Liver (tissue), 3 donors: Measurements from ENCODE around the gene BCL2L13.

Experiments
- FOXA1 ChIP-seq: IDR thresholded peaks from 2 replicates; pipeline ENCODE4 v1.6.1; 2016; ENCODE audit warnings: antibody characterized with exemption
- GABPA ChIP-seq, 2 donors: IDR thresholded peaks in 1 of 2; conservative IDR thresholded peaks in 1 of 2; 2 replicates each; pipeline ENCODE4 v1.6.1; 2016; ENCODE audit warnings: antibody characterized with exemption in 2 of 2, mild to moderate bottlenecking in 1 of 2, moderate library complexity in 1 of 2
- HNF4A ChIP-seq, 2 donors: conservative IDR thresholded peaks; 2 replicates each; pipeline ENCODE4 v1.6.1; 2016; ENCODE audit warnings: antibody characterized with exemption in 2 of 2, mild to moderate bottlenecking in 2 of 2
- JUND ChIP-seq, 2 donors: IDR thresholded peaks; 2 replicates each; pipeline ENCODE4 v1.6.1; 2016; ENCODE audit warnings: antibody characterized with exemption in 2 of 2
- NR2F2 ChIP-seq: IDR thresholded peaks from 2 replicates; pipeline ENCODE4 v1.6.1; 2016; ENCODE audit warnings: antibody characterized with exemption
- RAD21 ChIP-seq, 2 donors: IDR thresholded peaks; 2 replicates each; pipeline ENCODE4 v1.6.1; 2016; ENCODE audit warnings: antibody characterized with exemption in 2 of 2, mild to moderate bottlenecking in 2 of 2
- SP1 ChIP-seq: IDR thresholded peaks from 2 replicates; pipeline ENCODE4 v1.6.1; 2018; ENCODE audit warnings: antibody characterized with exemption, mild to moderate bottlenecking
- TAF1 ChIP-seq: conservative IDR thresholded peaks from 2 replicates; pipeline ENCODE4 v1.6.1; 2016; ENCODE audit warnings: antibody characterized with exemption, mild to moderate bottlenecking
- YY1 ChIP-seq: IDR thresholded peaks from 2 replicates; pipeline ENCODE4 v1.6.1; 2016; ENCODE audit warnings: antibody characterized with exemption, mild to moderate bottlenecking
- TF ChIP-seq, protein P1 (sequence below): fragments of 150-350 bp; IDR thresholded peaks from 2 replicates; pipeline ENCODE4 v1.5.1; 2017; ENCODE audit warnings: improper control_type of control experiment, low read depth, low read length; ENCODE audit not compliant: missing input control
- TF ChIP-seq, protein P2 (sequence below): IDR thresholded peaks from 2 replicates; pipeline ENCODE4 v1.6.1; 2016; ENCODE audit warnings: antibody characterized with exemption
- TF ChIP-seq, protein P3 (sequence below): IDR thresholded peaks from 2 replicates; pipeline ENCODE4 v1.6.1; 2016; ENCODE audit warnings: antibody characterized with exemption, mild to moderate bottlenecking
- TF ChIP-seq, protein P4 (sequence below): IDR thresholded peaks from 2 replicates; pipeline ENCODE4 v1.6.1; 2016; ENCODE audit warnings: antibody characterized with exemption
- donor health status: healthy.
- donor health status: healthy.

DNA sequence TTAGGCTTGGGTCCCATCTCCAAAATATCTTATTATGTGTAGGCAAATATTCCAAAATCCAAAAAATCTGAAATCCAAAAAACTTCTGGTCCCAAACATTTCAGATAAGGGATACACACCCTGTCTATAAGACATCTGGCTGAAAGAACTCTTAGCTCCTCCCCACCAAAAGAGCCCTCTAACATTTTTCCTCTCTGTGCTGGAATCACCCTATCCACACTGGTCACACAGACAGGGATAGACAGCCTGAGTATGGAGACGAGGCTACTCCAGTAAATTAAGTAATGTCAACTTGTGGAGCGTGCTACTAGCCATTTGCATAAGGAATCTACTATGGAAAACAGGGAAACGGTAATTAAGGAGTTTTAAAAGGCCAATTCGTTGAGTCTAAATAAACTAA, 34.9 kb upstream of the BCL2L13 start:
- TF ChIP-seq NR2F2 (no peak), GABPA (IDR thresholded peaks at IDR 0.05 in 1 of 2, conservative IDR thresholded peaks at IDR 0.05 in 1 of 2) (no peak), JUND (IDR thresholded peaks at IDR 0.05) (no peak), RAD21 (IDR thresholded peaks at IDR 0.05) (no peak), FOXA1 (no peak), HNF4A (conservative IDR thresholded peaks at IDR 0.05) (no peak), YY1 (no peak), SP1 (no peak), TAF1 (no peak)
- TF ChIP-seq, protein P1, sequence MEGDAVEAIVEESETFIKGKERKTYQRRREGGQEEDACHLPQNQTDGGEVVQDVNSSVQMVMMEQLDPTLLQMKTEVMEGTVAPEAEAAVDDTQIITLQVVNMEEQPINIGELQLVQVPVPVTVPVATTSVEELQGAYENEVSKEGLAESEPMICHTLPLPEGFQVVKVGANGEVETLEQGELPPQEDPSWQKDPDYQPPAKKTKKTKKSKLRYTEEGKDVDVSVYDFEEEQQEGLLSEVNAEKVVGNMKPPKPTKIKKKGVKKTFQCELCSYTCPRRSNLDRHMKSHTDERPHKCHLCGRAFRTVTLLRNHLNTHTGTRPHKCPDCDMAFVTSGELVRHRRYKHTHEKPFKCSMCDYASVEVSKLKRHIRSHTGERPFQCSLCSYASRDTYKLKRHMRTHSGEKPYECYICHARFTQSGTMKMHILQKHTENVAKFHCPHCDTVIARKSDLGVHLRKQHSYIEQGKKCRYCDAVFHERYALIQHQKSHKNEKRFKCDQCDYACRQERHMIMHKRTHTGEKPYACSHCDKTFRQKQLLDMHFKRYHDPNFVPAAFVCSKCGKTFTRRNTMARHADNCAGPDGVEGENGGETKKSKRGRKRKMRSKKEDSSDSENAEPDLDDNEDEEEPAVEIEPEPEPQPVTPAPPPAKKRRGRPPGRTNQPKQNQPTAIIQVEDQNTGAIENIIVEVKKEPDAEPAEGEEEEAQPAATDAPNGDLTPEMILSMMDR: no peak
- TF ChIP-seq, protein P2, sequence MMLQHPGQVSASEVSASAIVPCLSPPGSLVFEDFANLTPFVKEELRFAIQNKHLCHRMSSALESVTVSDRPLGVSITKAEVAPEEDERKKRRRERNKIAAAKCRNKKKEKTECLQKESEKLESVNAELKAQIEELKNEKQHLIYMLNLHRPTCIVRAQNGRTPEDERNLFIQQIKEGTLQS: no peak
- TF ChIP-seq, protein P3, sequence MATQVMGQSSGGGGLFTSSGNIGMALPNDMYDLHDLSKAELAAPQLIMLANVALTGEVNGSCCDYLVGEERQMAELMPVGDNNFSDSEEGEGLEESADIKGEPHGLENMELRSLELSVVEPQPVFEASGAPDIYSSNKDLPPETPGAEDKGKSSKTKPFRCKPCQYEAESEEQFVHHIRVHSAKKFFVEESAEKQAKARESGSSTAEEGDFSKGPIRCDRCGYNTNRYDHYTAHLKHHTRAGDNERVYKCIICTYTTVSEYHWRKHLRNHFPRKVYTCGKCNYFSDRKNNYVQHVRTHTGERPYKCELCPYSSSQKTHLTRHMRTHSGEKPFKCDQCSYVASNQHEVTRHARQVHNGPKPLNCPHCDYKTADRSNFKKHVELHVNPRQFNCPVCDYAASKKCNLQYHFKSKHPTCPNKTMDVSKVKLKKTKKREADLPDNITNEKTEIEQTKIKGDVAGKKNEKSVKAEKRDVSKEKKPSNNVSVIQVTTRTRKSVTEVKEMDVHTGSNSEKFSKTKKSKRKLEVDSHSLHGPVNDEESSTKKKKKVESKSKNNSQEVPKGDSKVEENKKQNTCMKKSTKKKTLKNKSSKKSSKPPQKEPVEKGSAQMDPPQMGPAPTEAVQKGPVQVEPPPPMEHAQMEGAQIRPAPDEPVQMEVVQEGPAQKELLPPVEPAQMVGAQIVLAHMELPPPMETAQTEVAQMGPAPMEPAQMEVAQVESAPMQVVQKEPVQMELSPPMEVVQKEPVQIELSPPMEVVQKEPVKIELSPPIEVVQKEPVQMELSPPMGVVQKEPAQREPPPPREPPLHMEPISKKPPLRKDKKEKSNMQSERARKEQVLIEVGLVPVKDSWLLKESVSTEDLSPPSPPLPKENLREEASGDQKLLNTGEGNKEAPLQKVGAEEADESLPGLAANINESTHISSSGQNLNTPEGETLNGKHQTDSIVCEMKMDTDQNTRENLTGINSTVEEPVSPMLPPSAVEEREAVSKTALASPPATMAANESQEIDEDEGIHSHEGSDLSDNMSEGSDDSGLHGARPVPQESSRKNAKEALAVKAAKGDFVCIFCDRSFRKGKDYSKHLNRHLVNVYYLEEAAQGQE: no peak
- TF ChIP-seq, protein P4, sequence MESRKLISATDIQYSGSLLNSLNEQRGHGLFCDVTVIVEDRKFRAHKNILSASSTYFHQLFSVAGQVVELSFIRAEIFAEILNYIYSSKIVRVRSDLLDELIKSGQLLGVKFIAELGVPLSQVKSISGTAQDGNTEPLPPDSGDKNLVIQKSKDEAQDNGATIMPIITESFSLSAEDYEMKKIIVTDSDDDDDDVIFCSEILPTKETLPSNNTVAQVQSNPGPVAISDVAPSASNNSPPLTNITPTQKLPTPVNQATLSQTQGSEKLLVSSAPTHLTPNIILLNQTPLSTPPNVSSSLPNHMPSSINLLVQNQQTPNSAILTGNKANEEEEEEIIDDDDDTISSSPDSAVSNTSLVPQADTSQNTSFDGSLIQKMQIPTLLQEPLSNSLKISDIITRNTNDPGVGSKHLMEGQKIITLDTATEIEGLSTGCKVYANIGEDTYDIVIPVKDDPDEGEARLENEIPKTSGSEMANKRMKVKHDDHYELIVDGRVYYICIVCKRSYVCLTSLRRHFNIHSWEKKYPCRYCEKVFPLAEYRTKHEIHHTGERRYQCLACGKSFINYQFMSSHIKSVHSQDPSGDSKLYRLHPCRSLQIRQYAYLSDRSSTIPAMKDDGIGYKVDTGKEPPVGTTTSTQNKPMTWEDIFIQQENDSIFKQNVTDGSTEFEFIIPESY: no peak
